ENCODE data around the gene RPTOR.

Gene RPTOR

GRCh38 chr17:80836971-80837481 is 292.4 kb downstream of the RPTOR start:
- DNase-seq = no peak

- no peak for DNase-seq
Measured at GRCh38 chr17:80837711-80838110, 293.1 kb downstream of the RPTOR start.

GRCh38 chr17:80838311-80839025 is 293.8 kb downstream of the RPTOR start:
- DNase-seq = no peak

- no peak for DNase-seq
Measured at GRCh38 chr17:80839026-80839345, 294.3 kb downstream of the RPTOR start.

- DNase-seq = no peak
Measured at GRCh38 chr17:80839511-80839941, 294.9 kb downstream of the RPTOR start.

- DNase-seq = no peak
Measured at GRCh38 chr17:80839970-80840369, 295.3 kb downstream of the RPTOR start.

GRCh38 chr17:80842456-80843013 is 297.9 kb downstream of the RPTOR start:
- DNase-seq = no peak

- DNase-seq = no peak
Measured at GRCh38 chr17:80843741-80844156, 299.1 kb downstream of the RPTOR start.

- no peak for DNase-seq
Measured at GRCh38 chr17:80844418-80844990, 299.9 kb downstream of the RPTOR start.

GRCh38 chr17:80845069-80845862 is 300.6 kb downstream of the RPTOR start:
- DNase-seq = no peak

- DNase-seq = no peak
Measured at GRCh38 chr17:80845863-80846671, 301.4 kb downstream of the RPTOR start.

GRCh38 chr17:80846932-80847331 is 302.3 kb downstream of the RPTOR start:
- no peak for DNase-seq

GRCh38 chr17:80847496-80848230 is 303.0 kb downstream of the RPTOR start:
- no peak for DNase-seq

GRCh38 chr17:80848449-80849102 is 303.9 kb downstream of the RPTOR start:
- no peak for DNase-seq

GRCh38 chr17:80849119-80849518 is 304.5 kb downstream of the RPTOR start:
- DNase-seq = no peak

GRCh38 chr17:80850109-80850508 is 305.5 kb downstream of the RPTOR start:
- no peak for DNase-seq

GRCh38 chr17:80850817-80851216 is 306.2 kb downstream of the RPTOR start:
- no peak for DNase-seq

GRCh38 chr17:80851277-80851925 is 306.8 kb downstream of the RPTOR start:
- DNase-seq = no peak

- DNase-seq = no peak
Measured at GRCh38 chr17:80852476-80853015, 307.9 kb downstream of the RPTOR start.

GRCh38 chr17:80853076-80853475 is 308.4 kb downstream of the RPTOR start:
- DNase-seq = no peak

GRCh38 chr17:80854220-80854619 is 309.6 kb downstream of the RPTOR start:
- DNase-seq = no peak

All from NCI-H2227 treated with DMSO at 0.1 percent for 48 hours (cell line).